Ureter (tissue), 1 donor: ENCODE data around the gene GPR142. TPM values are rescaled to one million over a fixed set of nuclear protein-coding genes. Genes with fewer than 3 reads are reported as not detected.

Source experiments
- total RNA-seq: library from RNA; stranded (reverse); gene quantifications from one replicate; pipeline ENCODE4 v1.2.4, GENCODE V29; 2023
- donor health status: DM: yes; HTN: yes; CAD: no.

Gene GPR142
- total RNA-seq, 1 donor from 2014 or later: 0.52 TPM

Other genes with a start within 250 kb of the GPR142 start
- gene RPL38, start 163.8 kb upstream of the GPR142 start, total RNA-seq: 1,081 TPM
- gene TTYH2, start 153.9 kb upstream of the GPR142 start, total RNA-seq: 8.2 TPM
- not detected for gene DNAI2, start 93.3 kb upstream of the GPR142 start, total RNA-seq
- gene KIF19, start 41.3 kb upstream of the GPR142 start, total RNA-seq: 1.8 TPM
- not detected for gene BTBD17, start 5.6 kb upstream of the GPR142 start, total RNA-seq
- gene GPRC5C, start 64.6 kb downstream of the GPR142 start, total RNA-seq: 153 TPM
- gene CD300A, start 99.1 kb downstream of the GPR142 start, total RNA-seq: 4.3 TPM
- 0.49 TPM for gene CD300LB, start 164.0 kb downstream of the GPR142 start, total RNA-seq
- gene CD300C, start 178.6 kb downstream of the GPR142 start, total RNA-seq: 0.68 TPM
- not detected for gene CD300H, start 200.0 kb downstream of the GPR142 start, total RNA-seq
- not detected for gene CD300LD, start 224.8 kb downstream of the GPR142 start, total RNA-seq